ENCODE measurements around the gene FCMR. TPM values are rescaled to one million over a fixed set of nuclear protein-coding genes. Genes with fewer than 3 reads are reported as not detected.

The FCMR gene
- total RNA-seq, 2 donors from 2014 or later: not detected

DNA sequence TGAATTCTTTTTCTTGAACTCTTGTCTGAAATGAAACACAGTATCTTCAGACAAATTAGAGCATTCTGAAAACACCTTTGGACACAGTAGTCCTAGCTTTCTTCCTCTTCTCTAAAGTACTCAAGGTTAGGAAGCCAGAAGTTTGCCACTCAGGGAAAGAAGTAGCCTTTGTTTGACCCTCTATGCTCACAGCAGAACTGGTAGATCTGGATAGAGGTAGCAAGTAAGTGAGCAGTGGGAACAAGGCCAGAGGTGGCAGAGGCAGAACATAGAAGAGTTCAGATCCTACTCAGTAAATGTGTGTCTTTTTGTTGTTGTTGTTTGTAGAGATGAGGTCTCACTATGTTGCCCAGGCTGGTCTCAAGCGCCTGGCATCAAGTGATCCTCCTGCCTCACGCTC, 31.9 kb upstream of the FCMR start:
- no peak for DNase-seq
- Histone ChIP-seq H3K36me3 (ENCODE audit: control insufficient read depth, insufficient read depth, low read length) (no peaks in the 10 kb centered on the region), H3K27ac (ENCODE audit: low read depth, low read length) (no peak overlapping the region), H3K9ac (ENCODE audit: extremely low read depth, low read length, poor library complexity, severe bottlenecking) (no peak overlapping the region), H3K27me3 (ENCODE audit: control insufficient read depth, insufficient read depth, low read length, poor library complexity, severe bottlenecking) (no peaks in the 10 kb centered on the region), H3K9me3 (ENCODE audit: control insufficient read depth, low read length) (no peaks in the 10 kb centered on the region), H3K4me1 (ENCODE audit: control insufficient read depth, insufficient read depth, low read length) (peaks cover 3% of the 10 kb centered on the region), H3K4me3 (ENCODE audit: low read length) (no peak overlapping the region)
- 86 to 100% methylated on average over 2 of the region's 2 CpGs for WGBS, 2 experiments (ENCODE audit: insufficient coverage in 1 of 2, insufficient read length in 1 of 2)
- TF ChIP-seq, protein P1, sequence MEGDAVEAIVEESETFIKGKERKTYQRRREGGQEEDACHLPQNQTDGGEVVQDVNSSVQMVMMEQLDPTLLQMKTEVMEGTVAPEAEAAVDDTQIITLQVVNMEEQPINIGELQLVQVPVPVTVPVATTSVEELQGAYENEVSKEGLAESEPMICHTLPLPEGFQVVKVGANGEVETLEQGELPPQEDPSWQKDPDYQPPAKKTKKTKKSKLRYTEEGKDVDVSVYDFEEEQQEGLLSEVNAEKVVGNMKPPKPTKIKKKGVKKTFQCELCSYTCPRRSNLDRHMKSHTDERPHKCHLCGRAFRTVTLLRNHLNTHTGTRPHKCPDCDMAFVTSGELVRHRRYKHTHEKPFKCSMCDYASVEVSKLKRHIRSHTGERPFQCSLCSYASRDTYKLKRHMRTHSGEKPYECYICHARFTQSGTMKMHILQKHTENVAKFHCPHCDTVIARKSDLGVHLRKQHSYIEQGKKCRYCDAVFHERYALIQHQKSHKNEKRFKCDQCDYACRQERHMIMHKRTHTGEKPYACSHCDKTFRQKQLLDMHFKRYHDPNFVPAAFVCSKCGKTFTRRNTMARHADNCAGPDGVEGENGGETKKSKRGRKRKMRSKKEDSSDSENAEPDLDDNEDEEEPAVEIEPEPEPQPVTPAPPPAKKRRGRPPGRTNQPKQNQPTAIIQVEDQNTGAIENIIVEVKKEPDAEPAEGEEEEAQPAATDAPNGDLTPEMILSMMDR (conservative IDR thresholded peaks at IDR 0.05): no peak
- Mint-ChIP-seq H3K27ac (no peak overlapping the region), H3K4me1 (peaks cover 16% of the 10 kb centered on the region), H3K4me3 (no peak overlapping the region), H3K36me3 (ENCODE audit: low read depth) (no peaks in the 10 kb centered on the region), H3K9me3 (no peaks in the 10 kb centered on the region), H3K27me3 (ENCODE audit: insufficient read depth) (peaks cover 5% of the 10 kb centered on the region)

DNA sequence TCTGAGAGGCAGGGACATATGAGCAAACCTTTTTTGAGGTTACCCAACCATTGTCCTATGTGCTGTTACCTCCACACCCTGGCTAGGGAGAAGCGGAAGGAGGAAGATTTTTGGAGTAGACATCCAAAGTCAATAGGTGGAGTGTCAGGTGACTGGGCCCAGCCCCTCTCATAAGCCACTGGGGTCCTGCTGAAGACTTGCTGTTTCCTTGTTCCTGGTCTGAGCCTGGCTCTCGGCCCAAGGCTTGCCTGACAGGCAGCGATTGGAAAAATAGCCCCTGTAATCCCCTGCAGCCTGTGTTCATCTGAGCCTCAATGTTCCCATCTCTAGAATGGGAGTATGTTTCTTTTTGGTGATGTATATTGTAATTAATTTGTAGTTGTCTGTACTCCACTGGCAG, 31.4 kb upstream of the FCMR start:
- Histone ChIP-seq H3K4me1 (ENCODE audit: control insufficient read depth, insufficient read depth, low read length) (peaks cover 3% of the 10 kb centered on the region), H3K9me3 (ENCODE audit: control insufficient read depth, low read length) (no peaks in the 10 kb centered on the region), H3K9ac (ENCODE audit: extremely low read depth, low read length, poor library complexity, severe bottlenecking) (no peak overlapping the region), H3K27ac (ENCODE audit: low read depth, low read length) (no peak overlapping the region), H3K36me3 (ENCODE audit: control insufficient read depth, insufficient read depth, low read length) (no peaks in the 10 kb centered on the region), H3K27me3 (ENCODE audit: control insufficient read depth, insufficient read depth, low read length, poor library complexity, severe bottlenecking) (no peaks in the 10 kb centered on the region), H3K4me3 (ENCODE audit: low read length) (no peak overlapping the region)
- TF ChIP-seq, protein P1 (conservative IDR thresholded peaks at IDR 0.05): no peak
- DNase-seq: no peak
- no peak overlapping the region for H3K27ac Mint-ChIP-seq
- 93 to 100% methylated on average over 2 to 3 of the region's 3 CpGs for WGBS, 2 experiments (ENCODE audit: insufficient coverage in 1 of 2, insufficient read length in 1 of 2)
- H3K9me3 Mint-ChIP-seq: no peaks in the 10 kb centered on the region
- peaks cover 16% of the 10 kb centered on the region for H3K4me1 Mint-ChIP-seq
- H3K36me3 Mint-ChIP-seq (ENCODE audit: low read depth): no peaks in the 10 kb centered on the region
- no peak overlapping the region for H3K4me3 Mint-ChIP-seq
- peaks cover 5% of the 10 kb centered on the region for H3K27me3 Mint-ChIP-seq (ENCODE audit: insufficient read depth)

DNA sequence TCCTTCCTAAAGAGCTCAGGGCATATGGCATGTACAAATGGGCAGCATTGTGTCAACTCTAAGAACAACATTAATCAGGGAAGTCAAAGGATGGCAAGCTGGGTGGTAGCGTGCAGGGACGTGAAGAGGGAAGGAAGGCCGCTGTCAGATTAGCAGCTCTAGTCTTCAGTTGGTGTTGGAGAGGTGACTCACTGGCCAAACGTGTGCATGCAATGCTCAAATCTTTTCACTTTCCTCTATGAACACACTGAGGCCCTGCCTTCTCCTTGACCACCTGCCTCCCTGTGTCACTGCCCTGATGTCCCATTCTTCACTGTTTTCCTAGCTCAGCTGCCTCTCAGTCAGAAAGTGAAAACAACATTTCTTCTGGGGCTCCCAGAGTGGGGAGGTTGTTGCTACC, 30.4 kb upstream of the FCMR start:
- H3K27me3 ChIP-seq (ENCODE audit: control insufficient read depth, insufficient read depth, low read length, poor library complexity, severe bottlenecking): no peaks in the 10 kb centered on the region
- Mint-ChIP-seq H3K4me1 (peaks cover 16% of the 10 kb centered on the region), H3K36me3 (ENCODE audit: low read depth) (no peaks in the 10 kb centered on the region), H3K9me3 (no peaks in the 10 kb centered on the region), H3K4me3 (no peak overlapping the region), H3K27me3 (ENCODE audit: insufficient read depth) (peaks cover 5% of the 10 kb centered on the region), H3K27ac (no peak overlapping the region)
- DNase-seq: no peak
- H3K9ac ChIP-seq (ENCODE audit: extremely low read depth, low read length, poor library complexity, severe bottlenecking): no peak overlapping the region
- no peaks in the 10 kb centered on the region for H3K9me3 ChIP-seq (ENCODE audit: control insufficient read depth, low read length)
- no peak overlapping the region for H3K4me3 ChIP-seq (ENCODE audit: low read length)
- peaks cover 3% of the 10 kb centered on the region for H3K4me1 ChIP-seq (ENCODE audit: control insufficient read depth, insufficient read depth, low read length)
- no peak overlapping the region for H3K27ac ChIP-seq (ENCODE audit: low read depth, low read length)
- WGBS, 2 experiments (ENCODE audit: insufficient coverage in 1 of 2, insufficient read length in 1 of 2): 86 to 90% methylated on average over 2 to 4 of the region's 4 CpGs
- TF ChIP-seq, protein P1 (conservative IDR thresholded peaks at IDR 0.05): no peak
- H3K36me3 ChIP-seq (ENCODE audit: control insufficient read depth, insufficient read depth, low read length): no peaks in the 10 kb centered on the region
